Measurements from ENCODE around the gene ZNF397. TPM values are rescaled to one million over a fixed set of nuclear protein-coding genes. Genes with fewer than 3 reads are reported as not detected.

The ZNF397 gene
- total and polyA plus RNA-seq, 2 of the 13 experiments (the other 11 are each of a cell fraction or from before 2014, with no cell fraction given) = 4.7 to 9.4 TPM

GRCh38 chr18:35240664-35241447 is at the start of gene ZNF397 (continued):
- TF ChIP-seq, protein P1, sequence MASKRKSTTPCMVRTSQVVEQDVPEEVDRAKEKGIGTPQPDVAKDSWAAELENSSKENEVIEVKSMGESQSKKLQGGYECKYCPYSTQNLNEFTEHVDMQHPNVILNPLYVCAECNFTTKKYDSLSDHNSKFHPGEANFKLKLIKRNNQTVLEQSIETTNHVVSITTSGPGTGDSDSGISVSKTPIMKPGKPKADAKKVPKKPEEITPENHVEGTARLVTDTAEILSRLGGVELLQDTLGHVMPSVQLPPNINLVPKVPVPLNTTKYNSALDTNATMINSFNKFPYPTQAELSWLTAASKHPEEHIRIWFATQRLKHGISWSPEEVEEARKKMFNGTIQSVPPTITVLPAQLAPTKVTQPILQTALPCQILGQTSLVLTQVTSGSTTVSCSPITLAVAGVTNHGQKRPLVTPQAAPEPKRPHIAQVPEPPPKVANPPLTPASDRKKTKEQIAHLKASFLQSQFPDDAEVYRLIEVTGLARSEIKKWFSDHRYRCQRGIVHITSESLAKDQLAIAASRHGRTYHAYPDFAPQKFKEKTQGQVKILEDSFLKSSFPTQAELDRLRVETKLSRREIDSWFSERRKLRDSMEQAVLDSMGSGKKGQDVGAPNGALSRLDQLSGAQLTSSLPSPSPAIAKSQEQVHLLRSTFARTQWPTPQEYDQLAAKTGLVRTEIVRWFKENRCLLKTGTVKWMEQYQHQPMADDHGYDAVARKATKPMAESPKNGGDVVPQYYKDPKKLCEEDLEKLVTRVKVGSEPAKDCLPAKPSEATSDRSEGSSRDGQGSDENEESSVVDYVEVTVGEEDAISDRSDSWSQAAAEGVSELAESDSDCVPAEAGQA (IDR thresholded peaks at IDR 0.05; ENCODE audit: low read depth) = peak; percentile 65; the same call in 1 of the 2 replicates
- TF ChIP-seq, protein P1 (CRISPR knock-in tag; IDR thresholded peaks at IDR 0.05; ENCODE audit: borderline replicate concordance) = no peak
- TF ChIP-seq PPARG (CRISPR knock-in tag; conservative IDR thresholded peaks at IDR 0.05) (no peak), ZGPAT (CRISPR knock-in tag; IDR thresholded peaks at IDR 0.05) (peak; percentile 75), TRIM24 (CRISPR knock-in tag; IDR thresholded peaks at IDR 0.05) (no peak), ZNF205 (CRISPR knock-in tag; IDR thresholded peaks at IDR 0.05) (0 out of 2 replicates have a peak, but pooled peaks have one; percentile 61), DRAP1 (CRISPR knock-in tag; IDR thresholded peaks at IDR 0.05) (peak; percentile 85), FOSL2 (CRISPR knock-in tag; IDR thresholded peaks at IDR 0.05) (peak; percentile 58), HOXD1 (CRISPR knock-in tag; IDR thresholded peaks at IDR 0.05) (peak; percentile 57; the same call in 1 of the 2 replicates), ZNF747 (CRISPR knock-in tag; IDR thresholded peaks at IDR 0.05; ENCODE audit: borderline replicate concordance) (peak; percentile 80; the same call in 1 of the 2 replicates), ZNF788 (CRISPR knock-in tag; IDR thresholded peaks at IDR 0.05; ENCODE audit: borderline replicate concordance) (peak; percentile 90; the same call in 1 of the 2 replicates)
- TF ChIP-seq, protein P2, sequence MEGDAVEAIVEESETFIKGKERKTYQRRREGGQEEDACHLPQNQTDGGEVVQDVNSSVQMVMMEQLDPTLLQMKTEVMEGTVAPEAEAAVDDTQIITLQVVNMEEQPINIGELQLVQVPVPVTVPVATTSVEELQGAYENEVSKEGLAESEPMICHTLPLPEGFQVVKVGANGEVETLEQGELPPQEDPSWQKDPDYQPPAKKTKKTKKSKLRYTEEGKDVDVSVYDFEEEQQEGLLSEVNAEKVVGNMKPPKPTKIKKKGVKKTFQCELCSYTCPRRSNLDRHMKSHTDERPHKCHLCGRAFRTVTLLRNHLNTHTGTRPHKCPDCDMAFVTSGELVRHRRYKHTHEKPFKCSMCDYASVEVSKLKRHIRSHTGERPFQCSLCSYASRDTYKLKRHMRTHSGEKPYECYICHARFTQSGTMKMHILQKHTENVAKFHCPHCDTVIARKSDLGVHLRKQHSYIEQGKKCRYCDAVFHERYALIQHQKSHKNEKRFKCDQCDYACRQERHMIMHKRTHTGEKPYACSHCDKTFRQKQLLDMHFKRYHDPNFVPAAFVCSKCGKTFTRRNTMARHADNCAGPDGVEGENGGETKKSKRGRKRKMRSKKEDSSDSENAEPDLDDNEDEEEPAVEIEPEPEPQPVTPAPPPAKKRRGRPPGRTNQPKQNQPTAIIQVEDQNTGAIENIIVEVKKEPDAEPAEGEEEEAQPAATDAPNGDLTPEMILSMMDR (CRISPR knock-in tag; IDR thresholded peaks at IDR 0.05) = 0 out of 2 replicates have a peak, but pooled peaks have one; percentile 6
- TF ChIP-seq, protein P3, sequence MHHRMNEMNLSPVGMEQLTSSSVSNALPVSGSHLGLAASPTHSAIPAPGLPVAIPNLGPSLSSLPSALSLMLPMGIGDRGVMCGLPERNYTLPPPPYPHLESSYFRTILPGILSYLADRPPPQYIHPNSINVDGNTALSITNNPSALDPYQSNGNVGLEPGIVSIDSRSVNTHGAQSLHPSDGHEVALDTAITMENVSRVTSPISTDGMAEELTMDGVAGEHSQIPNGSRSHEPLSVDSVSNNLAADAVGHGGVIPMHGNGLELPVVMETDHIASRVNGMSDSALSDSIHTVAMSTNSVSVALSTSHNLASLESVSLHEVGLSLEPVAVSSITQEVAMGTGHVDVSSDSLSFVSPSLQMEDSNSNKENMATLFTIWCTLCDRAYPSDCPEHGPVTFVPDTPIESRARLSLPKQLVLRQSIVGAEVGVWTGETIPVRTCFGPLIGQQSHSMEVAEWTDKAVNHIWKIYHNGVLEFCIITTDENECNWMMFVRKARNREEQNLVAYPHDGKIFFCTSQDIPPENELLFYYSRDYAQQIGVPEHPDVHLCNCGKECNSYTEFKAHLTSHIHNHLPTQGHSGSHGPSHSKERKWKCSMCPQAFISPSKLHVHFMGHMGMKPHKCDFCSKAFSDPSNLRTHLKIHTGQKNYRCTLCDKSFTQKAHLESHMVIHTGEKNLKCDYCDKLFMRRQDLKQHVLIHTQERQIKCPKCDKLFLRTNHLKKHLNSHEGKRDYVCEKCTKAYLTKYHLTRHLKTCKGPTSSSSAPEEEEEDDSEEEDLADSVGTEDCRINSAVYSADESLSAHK (CRISPR knock-in tag; IDR thresholded peaks at IDR 0.05; ENCODE audit: borderline replicate concordance) = no peak

Measured in HepG2 (cell line).